ENCODE results near the gene EML6.

EML6 gene

GRCh38 chr2:54723996-54724559, 616 bp downstream of the EML6 start:
- no peaks in the 10 kb centered on the region for H3K79me2 ChIP-seq (ENCODE audit: low read length)
- H3K9ac ChIP-seq (ENCODE audit: low read length), result peak overlapping the region; percentile 55
- H3K27ac ChIP-seq (ENCODE audit: low read length), result no peak overlapping the region
- H3K36me3 ChIP-seq (replicated peaks; ENCODE audit: low read depth, low read length), result no peaks in the 10 kb centered on the region
- peak overlapping the region; percentile 83 for H3K4me2 ChIP-seq (ENCODE audit: low read length)
- H3K4me3 ChIP-seq (ENCODE audit: low read length), result peak overlapping the region; percentile 88
- H3K4me1 ChIP-seq (ENCODE audit: low read length), result peaks cover 8% of the 10 kb centered on the region
- TF ChIP-seq, protein P1, sequence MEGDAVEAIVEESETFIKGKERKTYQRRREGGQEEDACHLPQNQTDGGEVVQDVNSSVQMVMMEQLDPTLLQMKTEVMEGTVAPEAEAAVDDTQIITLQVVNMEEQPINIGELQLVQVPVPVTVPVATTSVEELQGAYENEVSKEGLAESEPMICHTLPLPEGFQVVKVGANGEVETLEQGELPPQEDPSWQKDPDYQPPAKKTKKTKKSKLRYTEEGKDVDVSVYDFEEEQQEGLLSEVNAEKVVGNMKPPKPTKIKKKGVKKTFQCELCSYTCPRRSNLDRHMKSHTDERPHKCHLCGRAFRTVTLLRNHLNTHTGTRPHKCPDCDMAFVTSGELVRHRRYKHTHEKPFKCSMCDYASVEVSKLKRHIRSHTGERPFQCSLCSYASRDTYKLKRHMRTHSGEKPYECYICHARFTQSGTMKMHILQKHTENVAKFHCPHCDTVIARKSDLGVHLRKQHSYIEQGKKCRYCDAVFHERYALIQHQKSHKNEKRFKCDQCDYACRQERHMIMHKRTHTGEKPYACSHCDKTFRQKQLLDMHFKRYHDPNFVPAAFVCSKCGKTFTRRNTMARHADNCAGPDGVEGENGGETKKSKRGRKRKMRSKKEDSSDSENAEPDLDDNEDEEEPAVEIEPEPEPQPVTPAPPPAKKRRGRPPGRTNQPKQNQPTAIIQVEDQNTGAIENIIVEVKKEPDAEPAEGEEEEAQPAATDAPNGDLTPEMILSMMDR (IDR thresholded peaks at IDR 0.05; ENCODE audit: low read depth, low read length), result no peak
- TF ChIP-seq EZH2phosphoT487 (IDR thresholded peaks at IDR 0.05; ENCODE audit: low read depth), result no peak
- H3K27me3 ChIP-seq (ENCODE audit: low read depth, low read length), result peaks cover 35% of the 10 kb centered on the region
- peak overlapping the region; percentile 27 for H2AFZ ChIP-seq (ENCODE audit: low read depth, low read length)
- H4K20me1 ChIP-seq (ENCODE audit: insufficient read depth, low read length), result no peaks in the 10 kb centered on the region
- H3K9me3 ChIP-seq (ENCODE audit: insufficient read depth, low read length), result no peaks in the 10 kb centered on the region

GRCh38 chr2:54724560-54725342, 1.3 kb downstream of the EML6 start:
- Histone ChIP-seq H2AFZ (ENCODE audit: low read depth, low read length) (peak overlapping the region; percentile 27), H4K20me1 (ENCODE audit: insufficient read depth, low read length) (no peaks in the 10 kb centered on the region), H3K4me2 (ENCODE audit: low read length) (peak overlapping the region; percentile 83), H3K27me3 (ENCODE audit: low read depth, low read length) (peaks cover 32% of the 10 kb centered on the region), H3K36me3 (replicated peaks; ENCODE audit: low read depth, low read length) (no peaks in the 10 kb centered on the region), H3K27ac (ENCODE audit: low read length) (no peak overlapping the region), H3K4me1 (ENCODE audit: low read length) (peaks cover 8% of the 10 kb centered on the region), H3K9ac (ENCODE audit: low read length) (peak overlapping the region; percentile 55), H3K9me3 (ENCODE audit: insufficient read depth, low read length) (no peaks in the 10 kb centered on the region), H3K79me2 (ENCODE audit: low read length) (no peaks in the 10 kb centered on the region), H3K4me3 (ENCODE audit: low read length) (peak overlapping the region; percentile 88)
- TF ChIP-seq, protein P1 (IDR thresholded peaks at IDR 0.05; ENCODE audit: low read depth, low read length), result no peak
- TF ChIP-seq EZH2phosphoT487 (IDR thresholded peaks at IDR 0.05; ENCODE audit: low read depth), result no peak

DNA sequence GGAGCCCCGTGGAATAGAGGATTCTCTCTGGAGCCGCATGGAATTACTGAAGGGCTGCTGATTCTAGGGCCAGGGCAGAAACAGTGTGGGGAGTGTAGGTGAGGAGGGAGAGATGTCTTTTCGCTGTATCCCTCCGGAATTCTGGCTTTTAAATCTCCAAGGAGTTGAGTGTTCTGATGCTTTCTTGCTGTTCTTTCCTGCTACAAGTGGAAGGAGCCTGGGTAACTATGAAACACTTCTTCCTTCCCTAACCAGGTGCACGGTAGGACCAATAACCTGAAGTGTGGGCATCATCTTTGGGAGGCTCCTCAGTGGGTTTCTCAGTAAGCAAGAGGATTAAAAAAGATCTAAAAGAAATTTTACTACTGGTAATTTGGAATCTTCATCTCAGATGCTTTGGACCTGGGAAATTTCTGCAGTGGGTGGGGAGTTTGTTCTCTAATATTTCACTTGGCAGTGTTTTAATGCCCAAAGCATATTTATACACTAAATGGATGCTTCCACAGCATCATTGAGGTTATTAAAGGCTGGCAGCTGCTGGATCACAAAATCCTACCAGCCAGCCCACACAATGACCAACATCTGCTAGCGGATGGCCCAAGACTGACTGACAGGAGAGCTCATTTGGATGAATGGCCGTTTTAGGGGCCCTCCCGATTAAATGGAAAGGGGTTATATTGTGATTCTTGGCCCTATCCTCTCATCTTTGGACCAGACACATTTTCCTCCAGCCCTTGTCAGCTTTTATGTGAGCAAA, 2.1 kb downstream of the EML6 start:
- no peaks in the 10 kb centered on the region for H3K36me3 ChIP-seq (replicated peaks; ENCODE audit: low read depth, low read length)
- no peaks in the 10 kb centered on the region for H3K9me3 ChIP-seq (ENCODE audit: insufficient read depth, low read length)
- H3K4me1 ChIP-seq (ENCODE audit: low read length), result peaks cover 8% of the 10 kb centered on the region
- TF ChIP-seq, protein P1 (IDR thresholded peaks at IDR 0.05; ENCODE audit: low read depth, low read length), result no peak
- TF ChIP-seq EZH2phosphoT487 (IDR thresholded peaks at IDR 0.05; ENCODE audit: low read depth), result no peak
- no peak overlapping the region for H2AFZ ChIP-seq (ENCODE audit: low read depth, low read length)
- H3K79me2 ChIP-seq (ENCODE audit: low read length), result no peaks in the 10 kb centered on the region
- no peaks in the 10 kb centered on the region for H4K20me1 ChIP-seq (ENCODE audit: insufficient read depth, low read length)
- H3K27me3 ChIP-seq (ENCODE audit: low read depth, low read length), result peaks cover 32% of the 10 kb centered on the region
- peak overlapping the region; percentile 88 for H3K4me3 ChIP-seq (ENCODE audit: low read length)
- no peak overlapping the region for H3K27ac ChIP-seq (ENCODE audit: low read length)
- H3K9ac ChIP-seq (ENCODE audit: low read length), result no peak overlapping the region
- peak overlapping the region; percentile 83 for H3K4me2 ChIP-seq (ENCODE audit: low read length)

DNA sequence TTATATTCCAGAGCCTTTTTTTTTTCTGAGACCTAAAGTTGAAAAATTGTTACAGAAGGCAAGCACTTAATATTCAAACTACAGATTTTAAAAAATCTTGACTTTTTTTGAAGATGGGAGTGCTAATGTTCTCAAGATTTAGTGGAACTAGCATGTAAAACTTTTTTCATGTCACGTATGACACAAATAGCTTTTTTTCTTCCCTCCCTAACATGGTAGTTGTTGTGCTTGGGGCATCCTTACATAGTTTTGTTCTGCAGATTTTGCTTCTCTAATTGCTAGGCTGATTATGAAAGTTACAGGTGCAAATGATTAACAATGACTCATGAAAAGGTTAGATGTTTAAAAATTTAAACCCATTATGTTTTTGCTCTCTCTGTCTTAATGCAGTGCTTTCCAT, 3.0 kb downstream of the EML6 start:
- no peak overlapping the region for H2AFZ ChIP-seq (ENCODE audit: low read depth, low read length)
- H3K9ac ChIP-seq (ENCODE audit: low read length), result no peak overlapping the region
- TF ChIP-seq, protein P1 (IDR thresholded peaks at IDR 0.05; ENCODE audit: low read depth, low read length), result no peak
- peak; percentile 29; the same call in 1 of the 2 replicates for TF ChIP-seq EZH2phosphoT487 (IDR thresholded peaks at IDR 0.05; ENCODE audit: low read depth)
- H4K20me1 ChIP-seq (ENCODE audit: insufficient read depth, low read length), result no peaks in the 10 kb centered on the region
- no peaks in the 10 kb centered on the region for H3K36me3 ChIP-seq (replicated peaks; ENCODE audit: low read depth, low read length)
- H3K4me1 ChIP-seq (ENCODE audit: low read length), result peaks cover 8% of the 10 kb centered on the region
- peaks cover 32% of the 10 kb centered on the region for H3K27me3 ChIP-seq (ENCODE audit: low read depth, low read length)
- no peak overlapping the region for H3K27ac ChIP-seq (ENCODE audit: low read length)
- H3K9me3 ChIP-seq (ENCODE audit: insufficient read depth, low read length), result no peaks in the 10 kb centered on the region
- no peak overlapping the region for H3K4me3 ChIP-seq (ENCODE audit: low read length)
- no peaks in the 10 kb centered on the region for H3K79me2 ChIP-seq (ENCODE audit: low read length)
- no peak overlapping the region for H3K4me2 ChIP-seq (ENCODE audit: low read length)
